Measurements from ENCODE around the gene BBS5.

DNA sequence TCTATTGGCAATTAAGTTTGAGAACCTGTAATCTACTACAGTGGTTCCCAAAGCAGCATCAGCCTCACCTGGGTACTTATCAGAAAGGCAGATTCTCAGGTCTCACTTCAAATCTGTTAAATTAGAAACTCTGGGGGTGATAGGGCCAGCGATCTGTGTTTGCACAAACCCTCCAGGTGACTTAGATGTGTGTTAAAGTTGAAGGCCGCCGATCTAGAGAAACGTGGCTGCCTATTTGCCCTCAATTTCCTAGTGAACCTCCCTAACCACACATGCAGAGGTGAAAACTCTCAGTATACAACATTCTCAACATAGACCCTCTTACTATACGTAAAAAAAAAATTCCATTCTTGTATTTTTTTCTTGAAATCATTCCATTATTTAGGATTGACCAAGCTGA is 44.4 kb downstream of the BBS5 start:
- TF ChIP-seq, protein P1, sequence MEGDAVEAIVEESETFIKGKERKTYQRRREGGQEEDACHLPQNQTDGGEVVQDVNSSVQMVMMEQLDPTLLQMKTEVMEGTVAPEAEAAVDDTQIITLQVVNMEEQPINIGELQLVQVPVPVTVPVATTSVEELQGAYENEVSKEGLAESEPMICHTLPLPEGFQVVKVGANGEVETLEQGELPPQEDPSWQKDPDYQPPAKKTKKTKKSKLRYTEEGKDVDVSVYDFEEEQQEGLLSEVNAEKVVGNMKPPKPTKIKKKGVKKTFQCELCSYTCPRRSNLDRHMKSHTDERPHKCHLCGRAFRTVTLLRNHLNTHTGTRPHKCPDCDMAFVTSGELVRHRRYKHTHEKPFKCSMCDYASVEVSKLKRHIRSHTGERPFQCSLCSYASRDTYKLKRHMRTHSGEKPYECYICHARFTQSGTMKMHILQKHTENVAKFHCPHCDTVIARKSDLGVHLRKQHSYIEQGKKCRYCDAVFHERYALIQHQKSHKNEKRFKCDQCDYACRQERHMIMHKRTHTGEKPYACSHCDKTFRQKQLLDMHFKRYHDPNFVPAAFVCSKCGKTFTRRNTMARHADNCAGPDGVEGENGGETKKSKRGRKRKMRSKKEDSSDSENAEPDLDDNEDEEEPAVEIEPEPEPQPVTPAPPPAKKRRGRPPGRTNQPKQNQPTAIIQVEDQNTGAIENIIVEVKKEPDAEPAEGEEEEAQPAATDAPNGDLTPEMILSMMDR (IDR thresholded peaks at IDR 0.05), result no peak
- TF ChIP-seq POLR2A (IDR thresholded peaks at IDR 0.05) (no peak), POLR2AphosphoS5 (IDR thresholded peaks at IDR 0.05) (no peak)
